Ishikawa (cell line): ENCODE data around the gene ANKRD33B.

Experiments used
- EP300 ChIP-seq: IDR thresholded peaks from 2 replicates; pipeline ENCODE4 v1.6.1; 2012; ENCODE audit warnings: borderline replicate concordance
- MAX ChIP-seq: IDR thresholded peaks from 2 replicates; pipeline ENCODE4 v1.6.1; 2012
- TAF1 ChIP-seq: IDR thresholded peaks from 2 replicates; pipeline ENCODE4 v1.6.1; 2012; ENCODE audit warnings: low read depth, mild to moderate bottlenecking
- TEAD4 ChIP-seq: IDR thresholded peaks from 2 replicates; pipeline ENCODE4 v1.6.1; 2012

- no peak for TF ChIP-seq MAX
- no peak for TF ChIP-seq TEAD4
- TF ChIP-seq EP300, result no peak
- no peak for TF ChIP-seq TAF1
Observed at GRCh38 chr5:10695759-10696543, 132.1 kb downstream of the ANKRD33B start.
